HG03565 (cell line): ENCODE results near the gene PLPP7.

ENCODE experiments used
- ATAC-seq: cut with Tn5 transposase; IDR thresholded peaks from one replicate; pipeline ENCODE4 v1.9.1; 2021; ENCODE audit warnings: mild to moderate bottlenecking, moderate library complexity; ENCODE audit not compliant: unreplicated experiment

PLPP7 gene

GRCh38 chr9:131280660-131281059, 8.9 kb upstream of the PLPP7 start:
- ATAC-seq = no peak

DNA sequence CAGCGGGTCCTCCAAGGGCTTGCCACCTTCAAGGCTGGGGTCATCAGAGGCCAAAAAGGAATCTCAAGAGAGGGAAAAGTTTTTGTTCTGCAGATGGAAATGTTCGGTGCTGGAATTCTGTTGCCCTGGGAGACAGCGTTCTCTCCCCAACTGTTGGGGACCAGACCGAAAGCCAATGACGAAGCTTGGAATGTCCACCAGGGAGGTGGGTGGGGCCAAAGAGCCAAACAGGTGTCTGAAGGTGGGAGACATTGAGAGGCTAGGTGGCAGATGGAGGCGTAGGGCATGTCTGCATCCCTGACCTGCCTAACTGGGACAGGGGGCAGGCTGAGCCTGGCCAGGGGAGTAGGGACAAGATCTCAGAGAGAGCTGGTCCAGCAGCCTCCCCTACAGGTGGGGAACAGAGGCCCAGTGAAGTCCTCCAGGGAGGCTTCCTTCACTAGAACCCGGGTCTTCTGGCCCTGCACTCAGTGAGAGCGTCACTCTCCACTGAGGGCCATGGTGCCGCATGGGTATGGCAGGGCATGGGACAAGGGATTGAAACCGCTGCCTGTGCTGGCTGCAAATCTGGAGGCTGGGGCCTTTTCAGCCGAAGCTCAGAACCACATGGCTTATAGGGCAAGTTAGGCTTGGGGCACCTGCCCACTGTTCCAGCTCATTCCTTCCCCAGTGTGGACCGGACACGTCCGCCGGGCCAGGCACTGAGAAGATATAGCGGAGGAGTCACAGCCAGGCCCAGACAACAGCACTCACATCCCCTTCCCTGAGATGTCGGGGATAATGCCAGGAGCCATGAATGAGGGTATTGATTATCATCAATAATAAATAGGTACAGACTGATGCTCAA, 8.2 kb upstream of the PLPP7 start:
- ATAC-seq = no peak

GRCh38 chr9:131282175-131282574, 7.3 kb upstream of the PLPP7 start:
- ATAC-seq = no peak

DNA sequence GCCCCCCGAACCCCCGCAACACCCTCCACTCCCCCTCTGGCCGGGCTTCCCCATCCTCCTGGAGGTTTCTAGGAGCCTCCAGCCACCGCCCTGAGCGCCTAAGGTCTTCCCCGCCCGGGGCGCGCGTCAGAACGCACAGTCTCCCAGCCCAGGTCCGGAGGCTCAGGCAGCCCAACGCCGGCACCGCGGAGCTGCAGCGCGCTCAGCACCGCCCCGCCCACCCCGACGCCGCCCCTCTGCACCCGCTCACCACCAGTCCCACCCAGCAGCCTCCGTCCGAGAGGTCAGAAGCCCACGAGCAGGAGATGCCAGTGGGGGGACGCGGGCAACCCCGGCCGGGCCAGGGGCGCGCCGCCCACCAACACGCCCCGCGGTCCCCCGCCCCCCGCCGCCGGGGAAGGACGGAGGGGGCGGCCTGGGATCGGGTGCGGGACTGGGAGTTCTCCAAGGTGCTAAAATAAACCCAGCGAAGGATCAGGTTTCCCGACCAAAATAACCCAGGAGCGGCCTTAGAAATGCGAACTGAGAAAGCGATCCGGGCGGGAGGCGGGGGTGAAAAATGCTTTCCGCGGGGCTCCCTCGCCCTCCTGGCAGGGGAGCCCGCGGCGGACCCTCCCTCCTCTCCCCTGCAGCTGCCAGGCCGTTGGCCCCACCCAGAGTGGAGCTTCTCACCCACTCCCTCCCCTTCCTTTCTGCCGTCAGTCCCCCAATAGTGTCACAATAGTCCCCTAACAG, 6.7 kb upstream of the PLPP7 start:
- no peak for ATAC-seq

GRCh38 chr9:131284856-131285255, 4.7 kb upstream of the PLPP7 start:
- ATAC-seq = no peak

DNA sequence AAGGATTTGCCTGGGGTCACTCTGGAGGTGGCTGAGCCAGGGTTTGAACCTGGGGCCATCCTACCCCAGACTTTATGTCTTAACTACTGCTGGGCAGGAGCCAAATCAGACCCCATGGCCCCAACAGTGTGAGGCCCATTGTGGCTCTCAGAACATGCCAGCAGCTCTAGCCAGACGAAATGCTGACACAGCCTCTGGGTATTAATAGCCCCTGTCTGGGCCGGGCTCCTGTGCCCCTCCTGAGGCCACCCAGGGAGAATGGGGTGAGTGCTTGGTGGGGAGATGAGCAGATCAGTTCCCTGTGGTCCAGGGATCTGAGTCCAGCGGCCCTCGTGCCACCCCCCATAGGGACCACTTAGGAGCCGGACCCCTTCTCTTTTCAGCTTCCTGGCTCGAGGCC, 2.2 kb upstream of the PLPP7 start:
- no peak for ATAC-seq

DNA sequence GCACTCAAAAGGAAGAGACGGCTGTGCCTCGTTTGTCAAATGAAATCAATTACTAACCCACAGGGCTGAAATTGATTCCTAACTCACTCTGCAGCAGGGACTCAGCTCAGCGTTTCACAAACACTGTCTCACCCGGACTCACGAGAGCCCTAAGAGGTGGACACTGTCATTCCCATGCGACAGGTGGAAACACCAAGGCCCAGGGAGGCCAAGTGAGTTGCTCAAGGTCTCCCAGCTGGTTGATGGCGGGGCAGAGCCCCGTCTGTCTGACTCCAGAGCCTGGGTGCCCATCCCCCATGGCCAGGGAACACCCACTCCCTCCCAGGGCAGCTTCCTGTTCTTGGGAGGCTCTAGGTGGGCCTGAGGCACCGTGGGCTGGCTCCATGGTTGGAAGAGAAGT, 1.3 kb upstream of the PLPP7 start:
- ATAC-seq = no peak

- ATAC-seq = no peak
Measured at GRCh38 chr9:131290036-131290766, 678 bp downstream of the PLPP7 start.

DNA sequence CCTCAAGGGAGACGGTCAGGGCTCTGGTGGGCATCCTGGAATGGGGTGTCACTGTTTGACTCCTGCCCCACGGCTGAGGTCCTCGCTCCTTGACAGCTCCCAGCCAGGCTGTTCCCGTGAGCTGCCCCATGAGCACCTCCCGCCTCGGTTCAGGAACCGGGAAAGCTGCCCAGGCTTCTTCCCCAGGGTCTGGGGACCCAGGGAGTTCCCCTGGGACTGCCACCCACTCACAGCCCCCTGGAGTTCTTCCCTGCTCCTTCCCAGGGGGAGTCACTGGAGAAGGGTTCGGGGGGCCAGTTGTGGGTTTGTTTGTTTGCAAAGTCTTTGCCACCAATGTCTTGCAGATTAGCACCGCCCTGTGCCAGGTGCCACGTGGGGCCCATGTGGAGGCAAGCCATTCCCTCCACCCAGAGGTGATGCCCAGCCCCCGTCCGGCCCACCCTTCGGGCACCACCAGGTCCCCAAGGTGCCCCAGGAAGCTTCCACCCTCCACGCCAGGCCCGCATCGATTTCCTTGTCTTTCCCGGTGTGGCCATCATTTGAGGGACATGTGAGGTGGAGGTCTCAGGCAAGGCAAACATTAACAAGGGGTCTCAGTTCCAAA, 1.3 kb downstream of the PLPP7 start:
- ATAC-seq = no peak

DNA sequence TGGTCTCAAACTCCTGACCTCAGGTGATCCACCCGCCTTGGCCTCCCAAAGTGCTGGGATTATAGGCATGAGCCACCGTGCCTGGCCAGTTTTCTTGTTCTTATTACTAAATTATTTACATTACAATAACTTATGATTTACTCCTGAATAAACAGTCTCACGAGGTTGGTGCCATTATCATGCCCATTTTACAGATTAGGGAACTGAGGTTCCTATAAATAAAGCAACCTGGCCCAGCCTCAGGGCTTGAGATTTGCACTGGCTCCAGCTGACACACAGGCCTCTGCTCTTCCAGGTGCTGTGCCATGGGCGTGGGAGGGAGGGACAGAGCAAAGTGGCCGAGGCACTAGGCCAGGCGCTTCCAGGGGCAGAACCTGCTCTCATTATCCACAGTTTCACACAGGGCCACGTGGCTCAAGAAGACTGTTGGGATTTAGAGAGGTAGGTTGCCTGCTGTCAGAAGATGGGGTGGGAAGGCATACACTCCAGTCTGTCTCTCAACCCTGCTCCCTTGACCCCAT, 2.3 kb downstream of the PLPP7 start:
- no peak for ATAC-seq

- ATAC-seq = no peak
Measured at GRCh38 chr9:131292937-131293336, 3.4 kb downstream of the PLPP7 start.

- ATAC-seq = no peak
Measured at GRCh38 chr9:131296460-131296859, 6.9 kb downstream of the PLPP7 start.

DNA sequence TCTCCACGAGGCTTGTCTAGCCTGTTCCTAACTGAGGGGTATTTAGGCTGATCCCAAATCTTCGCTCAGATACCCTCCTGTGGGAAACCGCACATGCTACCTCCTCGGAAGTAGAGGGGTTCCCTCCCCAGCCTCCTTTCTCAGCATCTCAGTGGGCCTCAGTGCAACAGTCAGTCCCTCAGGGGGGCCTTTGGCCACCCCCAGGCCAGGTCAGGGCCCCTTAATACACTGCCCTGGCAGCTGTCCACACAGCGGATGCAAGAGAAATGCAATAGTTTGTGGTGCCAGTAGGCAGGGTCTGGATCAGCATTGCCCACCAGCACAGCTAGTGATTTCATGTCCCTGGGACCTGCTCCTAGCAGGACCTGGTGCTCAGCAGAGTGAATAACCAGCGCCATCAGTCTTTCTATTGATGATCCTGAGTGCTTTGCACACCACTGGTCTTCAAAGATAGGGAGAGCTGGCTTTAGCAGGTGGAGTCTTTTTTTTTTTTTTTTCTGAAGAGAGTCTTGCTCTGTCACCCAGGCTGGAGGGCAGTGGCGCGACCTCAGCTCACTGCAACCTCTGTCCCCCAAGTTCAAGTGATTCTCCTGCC, 7.5 kb downstream of the PLPP7 start:
- ATAC-seq = no peak

DNA sequence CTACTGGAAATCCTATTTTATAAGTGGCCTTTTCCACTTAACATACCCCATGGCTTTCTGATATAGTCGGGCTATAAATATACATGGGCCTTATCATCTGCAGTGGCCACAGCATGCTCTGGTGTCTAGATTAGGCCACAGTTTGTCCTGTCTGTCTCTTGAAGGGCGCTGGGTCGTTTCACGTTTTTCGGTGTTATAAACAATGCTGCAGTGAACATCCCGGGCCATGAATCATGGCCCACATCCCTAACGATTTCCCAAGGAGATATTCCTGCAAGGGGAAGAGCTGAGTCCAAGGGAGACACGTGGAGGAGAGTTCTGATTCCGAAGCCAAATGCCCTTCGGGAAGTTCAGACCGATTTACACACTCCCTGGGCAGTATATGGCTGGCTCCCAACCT, 8.4 kb downstream of the PLPP7 start:
- no peak for ATAC-seq

- ATAC-seq = no peak
Measured at GRCh38 chr9:131298341-131298740, 8.8 kb downstream of the PLPP7 start.

DNA sequence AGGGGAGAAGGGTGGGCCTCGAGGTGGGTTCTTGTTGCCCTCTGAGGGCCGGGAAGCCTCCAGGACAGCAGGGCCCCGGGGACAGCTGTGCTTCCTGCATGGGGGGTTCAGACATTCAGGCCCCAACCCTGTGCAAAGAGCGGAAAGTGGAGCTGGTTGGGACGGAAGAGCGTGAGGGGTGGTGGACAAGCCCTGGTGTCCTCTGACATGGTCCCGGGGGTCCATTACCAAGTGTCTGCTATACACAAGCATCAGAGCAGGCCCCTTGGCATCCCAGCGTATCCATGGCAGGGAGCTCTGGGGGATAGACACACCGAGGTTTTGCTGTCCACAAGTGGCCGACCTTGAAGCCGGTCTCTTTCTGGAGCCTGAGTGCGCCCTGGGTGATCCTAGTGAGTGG, 9.3 kb downstream of the PLPP7 start:
- no peak for ATAC-seq

DNA sequence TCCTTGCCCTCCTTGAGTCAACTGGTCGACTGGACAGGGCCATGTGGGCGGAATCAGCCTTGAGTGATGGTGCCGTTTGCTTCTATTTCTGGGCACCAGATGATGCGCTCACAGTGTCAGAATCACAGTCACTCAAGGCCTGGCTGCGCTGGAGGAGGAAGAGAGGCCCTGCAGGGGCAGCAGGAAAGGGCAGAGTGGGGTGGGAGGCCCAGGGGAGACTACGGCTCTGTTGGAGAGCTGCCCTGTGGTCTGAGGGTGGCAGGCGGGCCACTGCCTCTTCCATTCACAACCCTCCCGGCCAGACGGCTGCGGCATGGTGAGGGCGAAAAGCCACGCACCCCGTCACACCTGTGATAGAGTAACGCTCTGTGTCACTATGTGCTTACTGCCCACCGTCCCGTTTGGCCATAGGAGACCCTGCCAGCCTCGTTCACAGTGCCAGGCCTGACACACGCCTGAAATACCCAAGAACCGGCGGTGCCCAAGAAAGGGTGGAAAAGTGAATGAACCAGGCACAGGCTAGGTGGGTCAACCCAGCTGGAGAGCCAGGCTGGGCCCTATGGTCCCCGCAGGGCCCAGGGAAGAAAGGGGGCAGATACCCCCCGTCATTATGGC, 9.9 kb downstream of the PLPP7 start:
- no peak for ATAC-seq

DNA sequence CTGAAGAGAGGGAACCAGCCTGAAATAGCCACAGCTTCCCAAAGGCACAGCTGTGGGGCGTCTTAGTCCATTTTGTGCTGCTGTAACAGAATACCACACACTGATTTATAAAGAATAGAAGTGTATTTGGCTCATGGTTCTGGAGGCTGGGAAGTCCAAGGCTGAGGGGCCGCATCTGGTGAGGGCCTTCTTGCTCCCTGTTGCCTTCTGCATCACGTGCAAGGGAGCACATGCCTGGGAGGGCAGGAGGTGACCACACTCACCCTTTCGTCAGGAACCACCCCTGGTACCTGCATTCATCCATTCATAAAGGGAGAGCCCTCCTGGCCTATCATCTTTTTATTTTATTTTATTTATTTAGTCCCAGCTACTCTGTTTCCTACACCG, 10.4 kb downstream of the PLPP7 start:
- no peak for ATAC-seq

- no peak for ATAC-seq
Measured at GRCh38 chr9:131300444-131300843, 10.9 kb downstream of the PLPP7 start.
